Spleen (tissue), 11 donors: ENCODE data around the gene LCE1D. TPM values are rescaled to one million over a fixed set of nuclear protein-coding genes. Genes with fewer than 3 reads are reported as not detected.

ENCODE experiments used
- DNase-seq: peaks from one replicate; pipeline ENCODE4 v3.0.0-alpha.2; 2020
- H3K27ac ChIP-seq, 8 donors: fragments of 200-600 bp; sonication (generic) in 7 of 8; 1 replicate in 4 of 8; 2 replicates in 4 of 8; pipeline versions ENCODE4 v1.5.0 to v1.8.0; 2016 to 2021; ENCODE audit warnings: inconsistent platforms in 4 of 8, mild to moderate bottlenecking in 4 of 8, moderate library complexity in 1 of 8
- H3K27me3 ChIP-seq, 7 donors: fragments of 200-600 bp; sonication (generic) in 6 of 7; replicated peaks in 1 of 7; 1 replicate in 4 of 7; 2 replicates in 3 of 7; pipeline versions ENCODE4 v1.5.0 to v1.8.0; 2016 to 2021; ENCODE audit warnings: inconsistent platforms in 3 of 7, mild to moderate bottlenecking in 1 of 7
- H3K36me3 ChIP-seq, 6 donors: fragments of 200-600 bp; sonication (generic) in 5 of 6; 1 replicate in 4 of 6; 2 replicates in 2 of 6; pipeline versions ENCODE4 v1.5.0 to v1.8.0; 2016 to 2021; ENCODE audit warnings: inconsistent platforms in 2 of 6
- H3K4me1 ChIP-seq, 6 donors: fragments of 200-600 bp; sonication (generic) in 5 of 6; 1 replicate in 3 of 6; 2 replicates in 3 of 6; pipeline versions ENCODE4 v1.5.0 to v1.8.0; 2016 to 2021; ENCODE audit warnings: inconsistent platforms in 3 of 6
- H3K4me3 ChIP-seq, 8 donors: fragments of 200-600 bp; sonication (generic) in 7 of 8; 1 replicate in 4 of 8; 2 replicates in 4 of 8; pipeline versions ENCODE4 v1.5.0 to v1.8.0; 2016 to 2021; ENCODE audit warnings: inconsistent platforms in 4 of 8, mild to moderate bottlenecking in 4 of 8, moderate library complexity in 2 of 8
- H3K9me3 ChIP-seq, 8 donors: fragments of 200-600 bp; sonication (generic) in 7 of 8; 1 replicate in 4 of 8; 2 replicates in 4 of 8; pipeline versions ENCODE4 v1.5.0 to v1.8.0; 2016 to 2021; ENCODE audit warnings: inconsistent platforms in 4 of 8
- POLR2A ChIP-seq, 3 donors: fragments of 450-650 bp; IDR thresholded peaks; one replicate each; pipeline ENCODE4 v1.5.1; 2017; ENCODE audit warnings: antibody characterized with exemption in 3 of 3, mild to moderate bottlenecking in 1 of 3
- POLR2AphosphoS5 ChIP-seq, 3 donors: sonication (generic); formaldehyde crosslinking; IDR thresholded peaks; one replicate each; pipeline ENCODE4 v1.5.1; 2017; ENCODE audit warnings: antibody characterized with exemption in 3 of 3
- WGBS, 5 donors: extraction: QIAGEN DNeasy Blood & Tissue Kit in 3 of 5; methylation state at CpG; one replicate each; pipeline versions ENCODE4 v1.1.5 to v1.1.7; 2013 to 2018; 5-methylcytosine and 5-hydroxymethylcytosine counted together
- intact Hi-C: fragments of 100-400 bp; cut with DNase I; formaldehyde crosslinking; loops from one replicate; pipeline ENCODE4 v1.15.0; 2023; ENCODE audit warnings: low total_unique reads
- polyA plus RNA-seq, 3 donors: library from polyadenylated mRNA; stranded (reverse); fragments of 200-250 nt; gene quantifications; one replicate each; pipeline ENCODE4 v1.2.1, GENCODE V29; 2013
- total RNA-seq, 7 donors: library from RNA; depleted of rRNA in 3 of 7; stranded (reverse); fragments of >200 nt in 3 of 7; fragmentation: NEBNext Ultra II Directional in 4 of 7; extraction: Animal tissue kit (Norgen Biotek cat#: 25700) in 4 of 7; gene quantifications; one replicate each; pipeline versions ENCODE4 v1.1.0 to v1.2.1, GENCODE V29; 2016 to 2021
- TF ChIP-seq, protein P1 (sequence below), 11 experiments: fragments of 200-600 bp in 7 of 11; fragments of 450-650 bp in 4 of 11; sonication (generic) in 4 of 11; IDR thresholded peaks in 8 of 11; conservative IDR thresholded peaks in 3 of 11; 1 replicate in 7 of 11; 2 replicates in 4 of 11; pipeline versions ENCODE4 v1.4.0 to v1.8.0; 2016 to 2021; ENCODE audit warnings: antibody characterized with exemption in 11 of 11, inconsistent platforms in 4 of 11, mild to moderate bottlenecking in 1 of 11
- donor health status: healthy with polysubstance abuse.
- donor health status: DM: no; HTN: no; CAD: no; lungs with moderate emphysema.
- donor health status: DM: no; HTN: no; CAD: no.
- donor health status: Bipolar disorder and iron deficiency.
- donor health status: healthy.
- donor health status: DM: no; HTN: no; CAD: no.
- donor health status: DM: yes; HTN: yes; CAD: no.

The LCE1D gene
- total and polyA plus RNA-seq, 10 donors: not detected

DNA sequence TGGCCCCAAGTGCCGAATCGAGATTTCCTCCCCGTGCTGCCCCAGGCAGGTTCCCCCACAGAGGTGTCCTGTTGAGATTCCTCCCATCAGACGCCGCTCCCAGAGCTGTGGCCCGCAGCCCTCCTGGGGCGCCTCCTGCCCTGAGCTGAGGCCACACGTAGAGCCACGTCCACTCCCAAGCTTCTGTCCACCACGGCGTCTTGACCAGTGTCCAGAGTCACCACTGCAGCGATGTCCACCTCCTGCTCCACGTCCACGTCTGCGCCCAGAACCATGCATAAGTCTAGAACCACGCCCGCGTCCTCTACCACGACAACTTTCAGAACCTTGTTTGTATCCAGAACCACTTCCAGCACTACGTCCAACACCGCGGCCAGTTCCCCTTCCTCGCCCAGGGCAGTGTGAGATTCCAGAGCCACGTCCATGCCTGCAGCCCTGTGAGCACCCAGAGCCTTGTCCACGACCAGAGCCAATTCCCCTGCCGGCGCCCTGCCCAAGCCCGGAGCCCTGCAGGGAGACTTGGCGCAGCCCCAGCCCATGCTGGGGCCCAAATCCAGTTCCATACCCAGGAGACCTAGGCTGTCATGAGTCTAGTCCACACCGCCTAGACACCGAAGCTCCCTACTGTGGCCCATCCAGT lies 35.9 kb upstream of the LCE1D start:
- no peak for DNase-seq
- intact Hi-C loops: no loop called here
- no peaks in the 10 kb centered on the region for H3K9me3 ChIP-seq
- TF ChIP-seq POLR2AphosphoS5 (IDR thresholded peaks at IDR 0.05): no peak
- TF ChIP-seq POLR2A (IDR thresholded peaks at IDR 0.05): no peak
- TF ChIP-seq, protein P1, sequence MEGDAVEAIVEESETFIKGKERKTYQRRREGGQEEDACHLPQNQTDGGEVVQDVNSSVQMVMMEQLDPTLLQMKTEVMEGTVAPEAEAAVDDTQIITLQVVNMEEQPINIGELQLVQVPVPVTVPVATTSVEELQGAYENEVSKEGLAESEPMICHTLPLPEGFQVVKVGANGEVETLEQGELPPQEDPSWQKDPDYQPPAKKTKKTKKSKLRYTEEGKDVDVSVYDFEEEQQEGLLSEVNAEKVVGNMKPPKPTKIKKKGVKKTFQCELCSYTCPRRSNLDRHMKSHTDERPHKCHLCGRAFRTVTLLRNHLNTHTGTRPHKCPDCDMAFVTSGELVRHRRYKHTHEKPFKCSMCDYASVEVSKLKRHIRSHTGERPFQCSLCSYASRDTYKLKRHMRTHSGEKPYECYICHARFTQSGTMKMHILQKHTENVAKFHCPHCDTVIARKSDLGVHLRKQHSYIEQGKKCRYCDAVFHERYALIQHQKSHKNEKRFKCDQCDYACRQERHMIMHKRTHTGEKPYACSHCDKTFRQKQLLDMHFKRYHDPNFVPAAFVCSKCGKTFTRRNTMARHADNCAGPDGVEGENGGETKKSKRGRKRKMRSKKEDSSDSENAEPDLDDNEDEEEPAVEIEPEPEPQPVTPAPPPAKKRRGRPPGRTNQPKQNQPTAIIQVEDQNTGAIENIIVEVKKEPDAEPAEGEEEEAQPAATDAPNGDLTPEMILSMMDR (IDR thresholded peaks at IDR 0.05 in 8 of 11, conservative IDR thresholded peaks at IDR 0.05 in 3 of 11): no peak
- peaks cover 0 to 49% (median 0%) of the 10 kb centered on the region in 7 donors for H3K27me3 ChIP-seq
- no peak overlapping the region for H3K27ac ChIP-seq
- H3K4me1 ChIP-seq: no peaks in the 10 kb centered on the region
- no peaks in the 10 kb centered on the region for H3K36me3 ChIP-seq
- no peak overlapping the region for H3K4me3 ChIP-seq
- WGBS, 5 donors: 90 to 92% (median 90%) methylated on average over 31 of the region's 31 CpGs

DNA sequence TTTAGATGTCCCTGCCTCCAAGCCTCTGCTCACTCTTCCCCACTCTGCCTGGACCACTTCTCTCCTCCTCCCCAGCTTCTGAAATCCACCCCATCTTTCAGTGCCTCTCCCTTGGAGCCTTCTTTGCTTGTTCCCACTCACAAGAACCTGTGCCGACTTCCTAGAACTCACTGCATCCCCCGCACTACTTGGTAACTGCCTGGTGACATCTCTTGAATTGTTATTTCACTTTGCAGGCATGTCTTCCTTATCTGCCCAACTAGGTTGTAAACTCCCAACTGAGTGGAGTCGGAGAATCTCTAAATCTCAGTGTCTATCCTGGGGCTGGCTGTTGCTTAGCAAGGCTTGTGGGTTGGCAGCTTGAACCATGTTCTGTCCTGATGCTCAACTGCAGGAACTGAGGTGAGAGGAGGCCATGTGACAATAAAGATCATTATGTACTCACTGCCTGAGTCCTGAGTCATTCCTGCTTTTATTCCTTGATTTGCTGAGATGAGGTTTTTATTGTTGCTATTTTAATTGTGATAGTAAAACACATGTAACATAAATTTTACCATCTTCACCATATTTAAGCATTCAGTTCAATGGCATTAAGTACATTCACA lies 34.8 kb upstream of the LCE1D start:
- intact Hi-C loops: no loop called here
- Histone ChIP-seq H3K9me3 (no peaks in the 10 kb centered on the region), H3K4me1 (no peaks in the 10 kb centered on the region), H3K4me3 (no peak overlapping the region), H3K36me3 (no peaks in the 10 kb centered on the region), H3K27me3 (peaks cover 0 to 40% (median 0%) of the 10 kb centered on the region in 7 donors), H3K27ac (no peak overlapping the region)
- DNase-seq: no peak
- 76 to 91% (median 85%) methylated on average over 3 of the region's 3 CpGs for WGBS, 5 donors
- TF ChIP-seq POLR2A (IDR thresholded peaks at IDR 0.05) (no peak), POLR2AphosphoS5 (IDR thresholded peaks at IDR 0.05) (no peak)
- TF ChIP-seq, protein P1 (IDR thresholded peaks at IDR 0.05 in 8 of 11, conservative IDR thresholded peaks at IDR 0.05 in 3 of 11): no peak

DNA sequence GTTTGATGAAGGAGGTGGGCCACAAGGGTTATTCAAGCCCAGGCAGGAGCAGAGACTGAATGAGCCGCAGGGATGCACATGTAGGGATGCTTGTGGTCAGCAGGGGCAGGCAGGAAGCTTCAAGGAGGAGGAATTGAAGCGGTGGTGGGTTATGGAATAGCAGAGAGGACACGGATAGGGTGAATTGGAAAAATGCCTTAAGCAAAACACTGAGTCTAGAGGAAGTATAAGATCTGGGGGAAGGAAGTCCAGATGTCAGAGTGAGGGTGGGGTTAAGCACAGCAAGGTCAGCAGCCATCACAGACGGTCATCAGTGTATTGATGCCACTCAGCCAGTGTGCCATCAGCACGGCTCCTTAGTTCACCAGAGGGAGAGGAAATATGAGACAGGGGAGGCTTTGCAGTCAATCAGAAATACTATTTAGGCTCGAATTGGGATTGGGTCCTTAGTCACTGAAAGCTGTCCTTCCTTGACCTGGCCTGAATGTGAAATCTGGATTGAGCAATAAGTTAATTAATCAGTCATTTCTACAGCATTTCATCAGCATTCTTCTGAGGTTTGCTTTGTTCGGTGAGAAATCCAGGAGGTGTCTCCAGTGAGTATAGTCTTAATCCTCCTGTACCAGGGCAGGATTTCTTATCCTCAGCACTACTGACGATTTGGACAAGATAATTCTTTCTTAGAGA lies 27.5 kb upstream of the LCE1D start:
- TF ChIP-seq, protein P1 (IDR thresholded peaks at IDR 0.05 in 8 of 11, conservative IDR thresholded peaks at IDR 0.05 in 3 of 11): no peak
- TF ChIP-seq POLR2A (IDR thresholded peaks at IDR 0.05) (no peak), POLR2AphosphoS5 (IDR thresholded peaks at IDR 0.05) (no peak)
- Histone ChIP-seq H3K9me3 (no peaks in the 10 kb centered on the region), H3K27ac (no peak overlapping the region), H3K4me1 (no peaks in the 10 kb centered on the region), H3K4me3 (no peak overlapping the region), H3K27me3 (peaks cover 0 to 11% (median 0%) of the 10 kb centered on the region in 7 donors), H3K36me3 (no peaks in the 10 kb centered on the region)
- intact Hi-C loops: no loop called here
- 38 to 66% (median 54%) methylated on average over 8 of the region's 8 CpGs for WGBS, 5 donors
- no peak for DNase-seq

DNA sequence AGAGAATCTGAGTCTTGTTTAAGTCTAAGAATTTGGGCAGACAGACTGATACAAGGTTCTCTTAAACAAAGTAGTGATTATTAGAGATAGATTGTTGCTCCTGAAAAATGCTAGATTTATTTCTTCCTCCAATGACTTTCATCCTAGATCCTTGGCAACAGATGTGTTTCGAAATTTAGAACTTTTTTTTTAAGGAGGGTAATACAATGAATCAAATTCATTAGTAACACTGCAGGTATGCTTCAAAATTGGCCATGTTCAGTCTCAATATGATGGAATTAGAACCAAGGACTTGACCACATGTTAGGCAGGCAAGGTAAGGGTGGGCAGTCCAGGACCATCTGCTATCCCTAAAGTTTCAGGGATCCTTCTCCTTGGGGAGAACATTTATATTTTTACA lies 26.1 kb upstream of the LCE1D start:
- no peaks in the 10 kb centered on the region for H3K36me3 ChIP-seq
- intact Hi-C loops: no loop called here
- H3K4me1 ChIP-seq: no peaks in the 10 kb centered on the region
- H3K27ac ChIP-seq: no peak overlapping the region
- no peak for DNase-seq
- peaks cover 0 to 14% (median 0%) of the 10 kb centered on the region in 7 donors for H3K27me3 ChIP-seq
- H3K4me3 ChIP-seq: no peak overlapping the region
- TF ChIP-seq POLR2AphosphoS5 (IDR thresholded peaks at IDR 0.05) (no peak), POLR2A (IDR thresholded peaks at IDR 0.05) (no peak)
- TF ChIP-seq, protein P1 (IDR thresholded peaks at IDR 0.05 in 8 of 11, conservative IDR thresholded peaks at IDR 0.05 in 3 of 11): no peak
- H3K9me3 ChIP-seq: no peaks in the 10 kb centered on the region
- 59 to 89% (median 75%) methylated on average over 1 of the region's 1 CpG for WGBS, 5 donors
